Lower leg skin (tissue), 3 donors: ENCODE measurements around the gene FAU.

Source experiments
- POLR2A ChIP-seq, 2 donors: fragments of 450-650 bp; IDR thresholded peaks; one replicate each; pipeline ENCODE4 v1.6.1; 2016 to 2017; ENCODE audit warnings: antibody characterized with exemption in 2 of 2, mild to moderate bottlenecking in 1 of 2, moderate library complexity in 1 of 2
- TF ChIP-seq, protein P1 (sequence below), 3 donors: fragments of 450-650 bp; IDR thresholded peaks; one replicate each; pipeline ENCODE4 v1.5.1; 2016; ENCODE audit warnings: antibody characterized with exemption in 3 of 3, mild to moderate bottlenecking in 3 of 3, moderate library complexity in 2 of 3

DNA sequence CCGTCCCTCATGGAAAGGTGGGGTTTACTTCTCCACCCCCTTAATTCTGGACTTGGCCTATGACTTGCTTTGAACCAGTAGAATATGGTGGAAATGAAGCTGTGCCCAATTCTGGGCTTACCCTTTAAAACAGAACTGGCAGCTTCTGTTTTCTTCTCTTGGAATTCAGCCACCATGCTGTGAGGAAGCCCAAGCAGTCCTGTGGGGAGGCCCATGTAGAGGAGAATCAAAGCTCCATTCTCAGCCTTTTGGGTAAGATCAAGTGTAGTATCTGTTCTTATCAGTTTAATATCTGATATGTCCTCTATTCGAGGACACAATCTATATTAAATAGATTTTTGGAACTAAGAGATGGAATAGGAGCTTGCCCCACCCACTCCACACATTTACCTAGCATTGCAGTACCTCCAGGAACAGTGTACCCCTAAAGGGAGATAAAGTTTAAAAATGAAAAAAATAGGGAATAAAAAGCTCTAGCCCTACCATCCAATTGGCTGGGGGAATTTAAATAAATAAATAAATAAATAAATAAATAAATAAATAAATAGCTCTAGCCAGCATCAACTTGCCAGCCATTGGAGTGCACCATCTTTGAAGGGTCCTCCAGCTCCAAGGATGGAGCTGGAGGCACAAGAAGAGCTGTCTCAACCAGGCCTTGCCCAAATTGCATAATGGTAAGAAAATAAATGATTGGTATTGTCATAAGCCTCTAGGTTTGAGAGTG lies 25.6 kb upstream of the FAU start:
- TF ChIP-seq, protein P1, sequence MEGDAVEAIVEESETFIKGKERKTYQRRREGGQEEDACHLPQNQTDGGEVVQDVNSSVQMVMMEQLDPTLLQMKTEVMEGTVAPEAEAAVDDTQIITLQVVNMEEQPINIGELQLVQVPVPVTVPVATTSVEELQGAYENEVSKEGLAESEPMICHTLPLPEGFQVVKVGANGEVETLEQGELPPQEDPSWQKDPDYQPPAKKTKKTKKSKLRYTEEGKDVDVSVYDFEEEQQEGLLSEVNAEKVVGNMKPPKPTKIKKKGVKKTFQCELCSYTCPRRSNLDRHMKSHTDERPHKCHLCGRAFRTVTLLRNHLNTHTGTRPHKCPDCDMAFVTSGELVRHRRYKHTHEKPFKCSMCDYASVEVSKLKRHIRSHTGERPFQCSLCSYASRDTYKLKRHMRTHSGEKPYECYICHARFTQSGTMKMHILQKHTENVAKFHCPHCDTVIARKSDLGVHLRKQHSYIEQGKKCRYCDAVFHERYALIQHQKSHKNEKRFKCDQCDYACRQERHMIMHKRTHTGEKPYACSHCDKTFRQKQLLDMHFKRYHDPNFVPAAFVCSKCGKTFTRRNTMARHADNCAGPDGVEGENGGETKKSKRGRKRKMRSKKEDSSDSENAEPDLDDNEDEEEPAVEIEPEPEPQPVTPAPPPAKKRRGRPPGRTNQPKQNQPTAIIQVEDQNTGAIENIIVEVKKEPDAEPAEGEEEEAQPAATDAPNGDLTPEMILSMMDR (IDR thresholded peaks at IDR 0.05) = no peak
- no peak for TF ChIP-seq POLR2A (IDR thresholded peaks at IDR 0.05)
